Activated T-cell treated with anti-CD3 and anti-CD28 coated beads, Interleukin-2, amount 50 U/mL, for 1 hour (primary cell): ENCODE data around the gene SCYL3.
"Not testable (repeated sequence)": the region's sequence is repeated elsewhere in the genome, so short reads cannot be mapped to it uniquely, and the experiment has no call there.

Experiments
- DNase-seq: peaks from one replicate; pipeline ENCODE4 v3.0.0-alpha.2; 2020

The SCYL3 gene

GRCh38 chr1:169867012-169867675, 26.6 kb downstream of the SCYL3 start:
- no peak for DNase-seq

GRCh38 chr1:169866577-169866976, 27.1 kb downstream of the SCYL3 start:
- DNase-seq: no peak

DNA sequence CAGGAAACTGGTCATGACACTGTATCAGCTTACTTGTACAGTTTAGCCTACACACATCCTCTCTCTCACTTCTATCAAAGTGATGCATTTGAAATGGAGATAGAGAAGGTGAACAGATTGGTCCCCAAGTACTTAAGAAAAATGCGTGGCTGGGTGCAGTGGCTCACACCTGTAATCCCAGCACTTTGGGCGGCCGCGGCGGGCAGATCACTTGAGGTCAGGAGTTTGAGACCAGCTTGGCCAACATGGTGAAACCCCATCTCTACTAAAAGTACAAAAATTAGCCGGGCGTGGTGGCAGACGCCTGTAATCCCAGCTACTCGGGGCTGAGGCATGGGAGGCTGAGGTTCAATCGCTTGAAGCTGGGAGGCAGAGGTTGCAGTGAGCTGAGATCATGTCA, 29.2 kb downstream of the SCYL3 start:
- not testable (repeated sequence) for DNase-seq

GRCh38 chr1:169860750-169861149, 32.9 kb downstream of the SCYL3 start:
- DNase-seq: no peak

- no peak for DNase-seq
These were observed 33.5 kb downstream of the SCYL3 start for GRCh38 chr1:169860187-169860586.

GRCh38 chr1:169859001-169859400, 34.7 kb downstream of the SCYL3 start:
- DNase-seq: no peak

DNA sequence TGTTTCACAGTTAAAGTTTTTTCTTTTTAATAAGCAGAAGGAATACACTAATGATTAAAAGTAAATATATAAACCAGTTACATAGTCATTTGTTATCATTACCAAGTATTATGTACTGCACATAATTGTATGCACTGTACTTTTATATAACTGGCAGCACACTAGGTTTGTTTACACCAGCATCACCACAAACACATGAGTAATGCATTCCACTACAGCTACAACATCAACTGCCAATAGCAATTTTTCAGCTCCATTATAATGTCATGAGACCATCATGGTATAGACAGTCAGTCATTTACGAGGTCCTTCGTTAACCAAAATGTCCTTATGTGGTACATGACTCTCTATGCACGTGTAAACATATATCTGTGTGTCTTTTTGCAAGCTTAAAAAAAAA, 35.2 kb downstream of the SCYL3 start:
- DNase-seq: no peak

- no peak for DNase-seq
These were observed 40.4 kb downstream of the SCYL3 start for GRCh38 chr1:169853341-169853740.

- no peak for DNase-seq
These were observed 44.2 kb downstream of the SCYL3 start for GRCh38 chr1:169849346-169850022.

DNA sequence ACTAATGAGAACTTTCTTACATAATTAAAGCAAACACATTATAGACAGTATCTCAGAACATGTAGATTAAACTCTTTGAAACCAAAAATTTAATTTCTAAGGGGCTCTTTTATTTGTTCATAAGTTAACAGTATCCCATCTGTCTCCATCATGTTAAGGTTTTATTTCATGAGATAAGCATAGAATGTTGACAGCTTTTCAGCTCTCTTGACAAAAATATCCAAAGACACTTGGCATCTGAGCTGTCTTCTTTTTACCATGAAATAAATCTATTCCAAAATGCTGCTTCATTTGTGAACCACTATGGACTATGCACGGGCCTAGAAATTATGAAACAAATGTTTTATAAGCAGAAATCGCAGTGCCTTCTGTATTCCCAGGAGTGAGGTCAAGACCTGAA, 45.2 kb downstream of the SCYL3 start:
- no peak for DNase-seq

- DNase-seq: no peak
These were observed 48.6 kb downstream of the SCYL3 start for GRCh38 chr1:169844941-169845608.

- DNase-seq: no peak
These were observed 54.8 kb downstream of the SCYL3 start for GRCh38 chr1:169838942-169839341.

GRCh38 chr1:169836198-169836597, 57.5 kb downstream of the SCYL3 start:
- no peak for DNase-seq

- DNase-seq: no peak
These were observed 58.0 kb downstream of the SCYL3 start for GRCh38 chr1:169835647-169836046.

DNA sequence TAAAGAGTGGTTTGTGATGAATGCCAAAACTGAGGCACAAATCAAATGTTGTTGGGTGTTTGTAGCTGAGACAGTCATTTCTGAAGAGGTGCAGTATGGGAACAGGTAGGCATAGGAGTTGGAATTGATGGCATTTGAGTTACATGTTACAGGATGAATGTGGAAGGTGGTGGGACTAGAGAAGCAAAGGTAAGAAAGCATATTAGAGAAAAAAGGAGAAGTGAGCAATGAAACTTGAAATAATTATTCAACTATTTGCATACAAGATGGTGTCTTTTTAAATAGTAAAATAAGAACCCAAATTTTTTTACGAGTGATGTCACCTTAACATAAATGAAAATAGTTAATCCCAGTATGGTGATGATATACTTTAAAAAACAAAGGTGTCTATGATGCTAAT, 58.8 kb downstream of the SCYL3 start:
- DNase-seq: no peak

- no peak for DNase-seq
These were observed 60.4 kb downstream of the SCYL3 start for GRCh38 chr1:169833179-169833901.

DNA sequence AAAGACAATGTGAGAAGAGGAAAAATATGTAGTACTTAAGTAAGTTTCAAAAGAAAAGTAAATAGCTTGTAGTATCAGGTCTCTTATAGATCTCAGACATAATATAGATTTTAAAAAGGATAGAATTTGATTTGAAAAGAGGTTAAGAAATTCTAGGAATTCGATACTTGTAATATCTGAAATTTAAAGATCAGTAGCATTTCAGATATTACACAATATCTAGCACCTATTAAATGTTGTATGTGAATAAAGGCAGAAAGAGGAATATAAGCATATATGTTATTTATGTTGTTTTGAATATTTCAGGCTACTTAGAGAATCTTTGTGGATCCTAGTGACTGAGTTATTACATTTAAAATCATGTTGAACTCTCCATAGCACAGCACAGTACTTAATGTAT, 64.0 kb downstream of the SCYL3 start:
- no peak for DNase-seq

- no peak for DNase-seq
These were observed 69.5 kb downstream of the SCYL3 start for GRCh38 chr1:169824153-169824552.

GRCh38 chr1:169821500-169821899, 72.2 kb downstream of the SCYL3 start:
- no peak for DNase-seq

DNA sequence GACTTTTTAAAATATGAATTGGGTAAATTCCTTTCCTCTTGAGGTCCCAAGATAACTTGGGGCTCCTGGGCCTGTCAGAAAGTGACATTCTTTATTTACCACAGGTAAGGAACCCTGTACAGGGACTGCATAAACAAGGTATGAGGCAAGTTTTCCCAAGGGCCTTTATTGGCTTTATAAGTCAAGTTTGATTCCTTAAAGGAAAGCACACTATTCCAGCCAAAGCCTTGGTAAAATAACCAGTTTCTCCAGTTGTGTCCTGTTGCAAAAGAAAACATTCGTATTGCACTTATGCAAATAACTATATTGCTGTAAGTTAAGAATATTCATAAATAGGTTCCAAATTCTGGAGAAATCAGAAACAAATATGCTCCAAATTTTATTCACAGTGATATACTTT, 77.1 kb downstream of the SCYL3 start:
- DNase-seq: no peak

GRCh38 chr1:169814265-169814664, 79.4 kb downstream of the SCYL3 start:
- no peak for DNase-seq

- no peak for DNase-seq
These were observed 81.6 kb downstream of the SCYL3 start for GRCh38 chr1:169812131-169812530.

DNA sequence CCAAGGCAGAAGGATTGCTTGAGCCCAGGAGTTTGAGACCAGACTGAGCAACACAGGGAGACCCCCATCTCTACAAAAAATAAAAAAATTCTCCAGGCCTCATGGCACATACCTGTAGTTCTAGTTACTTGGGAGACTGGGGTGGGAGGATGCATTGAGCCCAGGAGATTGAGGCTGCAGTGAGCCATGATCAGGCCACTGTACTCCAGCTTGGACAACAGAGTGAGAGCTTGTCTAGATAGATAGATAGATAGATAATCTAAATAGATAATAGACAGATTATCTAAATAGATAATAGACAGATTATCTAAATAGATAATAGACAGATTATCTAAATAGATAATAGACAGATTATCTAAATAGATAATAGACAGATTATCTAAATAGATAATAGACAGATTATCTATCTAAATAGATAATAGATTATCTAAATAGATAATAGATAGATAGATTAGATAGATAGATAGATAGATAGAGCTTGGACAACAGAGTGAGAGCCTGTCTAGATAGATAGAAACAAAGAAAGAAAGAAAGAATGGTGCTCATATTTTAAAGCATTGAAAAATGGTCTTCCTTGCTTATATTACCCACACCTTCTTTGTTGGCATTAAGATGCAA, 82.2 kb downstream of the SCYL3 start:
- not testable (repeated sequence) for DNase-seq
